IPS-11a (cell line): ENCODE measurements around the gene HJV.
A peak's percentile ranks its signal among the peaks of the same experiment; 100 is the strongest.

Experiments
- H3K4me3 ChIP-seq: one replicate; pipeline ENCODE4 v1.5.1; 2013; ENCODE audit warnings: low read depth, low read length, control low read depth

HJV gene

GRCh38 chr1:146022403-146023127, 1.0 kb upstream of the HJV start:
- H3K4me3 ChIP-seq = no peak overlapping the region

DNA sequence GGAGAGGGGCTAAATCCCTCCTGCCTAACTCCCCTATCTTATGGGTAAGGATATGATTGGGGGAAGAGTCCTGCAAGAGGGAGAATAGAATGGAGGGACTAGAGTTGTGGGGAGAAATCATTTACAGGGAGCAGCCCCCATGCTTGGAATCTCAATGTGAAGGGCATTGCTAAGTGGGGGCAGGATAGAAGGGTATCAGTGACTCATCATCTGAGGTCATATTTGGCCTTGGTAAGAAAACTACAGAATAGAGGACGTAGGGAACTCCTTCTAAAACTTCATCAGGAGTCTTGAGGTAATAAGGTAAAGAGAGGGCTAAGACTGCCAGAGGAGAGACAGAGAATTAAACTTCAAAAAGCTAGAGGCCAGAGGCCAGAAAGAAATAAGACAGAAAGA, 487 bp downstream of the HJV start:
- H3K4me3 ChIP-seq = no peak overlapping the region

DNA sequence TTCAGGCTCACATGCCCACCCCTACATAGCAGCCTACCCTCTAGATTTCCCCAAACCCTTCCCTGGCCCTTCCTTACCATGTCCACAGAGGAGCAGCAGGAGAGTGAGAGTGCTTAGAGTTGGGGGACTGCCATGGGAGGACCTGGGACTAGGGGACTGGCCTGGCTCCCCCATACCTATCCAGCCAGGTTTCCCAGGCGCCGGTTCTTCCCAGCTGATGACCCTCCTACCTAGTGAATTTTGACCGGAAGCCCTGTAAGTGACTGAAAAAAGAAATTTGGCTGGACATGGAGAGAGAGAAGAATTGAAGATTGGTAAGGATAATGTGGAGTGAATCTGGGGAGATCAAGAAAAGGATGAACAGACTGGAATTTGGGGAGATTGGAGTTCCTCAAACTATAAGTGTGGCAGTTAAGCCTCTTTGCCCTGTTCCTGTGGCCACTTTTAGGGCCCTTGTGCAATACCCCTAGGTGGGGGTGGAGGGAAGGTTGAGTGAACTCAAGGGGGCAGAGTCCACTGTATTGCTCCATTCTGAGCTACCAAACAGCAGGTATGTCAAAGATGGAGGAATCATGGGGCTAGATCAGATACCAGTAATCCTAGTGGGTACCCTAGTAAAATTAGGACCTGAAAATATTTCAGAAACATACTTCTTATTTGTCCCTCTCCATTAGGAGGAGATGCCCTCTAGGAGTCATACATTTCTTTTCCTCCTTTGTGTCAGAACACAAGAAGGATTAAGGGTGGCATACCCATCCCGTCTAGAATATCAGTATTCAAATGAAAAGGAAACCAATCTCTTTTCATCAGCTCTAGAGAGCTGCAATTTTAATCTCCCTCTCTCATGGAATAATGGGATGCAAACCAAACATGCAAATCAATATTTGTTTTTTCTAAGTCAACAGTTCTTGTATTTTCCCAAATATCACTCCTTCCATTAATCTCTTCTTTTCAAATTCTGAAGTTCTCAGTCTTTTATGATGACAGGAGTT, 1.2 kb downstream of the HJV start:
- no peak overlapping the region for H3K4me3 ChIP-seq

DNA sequence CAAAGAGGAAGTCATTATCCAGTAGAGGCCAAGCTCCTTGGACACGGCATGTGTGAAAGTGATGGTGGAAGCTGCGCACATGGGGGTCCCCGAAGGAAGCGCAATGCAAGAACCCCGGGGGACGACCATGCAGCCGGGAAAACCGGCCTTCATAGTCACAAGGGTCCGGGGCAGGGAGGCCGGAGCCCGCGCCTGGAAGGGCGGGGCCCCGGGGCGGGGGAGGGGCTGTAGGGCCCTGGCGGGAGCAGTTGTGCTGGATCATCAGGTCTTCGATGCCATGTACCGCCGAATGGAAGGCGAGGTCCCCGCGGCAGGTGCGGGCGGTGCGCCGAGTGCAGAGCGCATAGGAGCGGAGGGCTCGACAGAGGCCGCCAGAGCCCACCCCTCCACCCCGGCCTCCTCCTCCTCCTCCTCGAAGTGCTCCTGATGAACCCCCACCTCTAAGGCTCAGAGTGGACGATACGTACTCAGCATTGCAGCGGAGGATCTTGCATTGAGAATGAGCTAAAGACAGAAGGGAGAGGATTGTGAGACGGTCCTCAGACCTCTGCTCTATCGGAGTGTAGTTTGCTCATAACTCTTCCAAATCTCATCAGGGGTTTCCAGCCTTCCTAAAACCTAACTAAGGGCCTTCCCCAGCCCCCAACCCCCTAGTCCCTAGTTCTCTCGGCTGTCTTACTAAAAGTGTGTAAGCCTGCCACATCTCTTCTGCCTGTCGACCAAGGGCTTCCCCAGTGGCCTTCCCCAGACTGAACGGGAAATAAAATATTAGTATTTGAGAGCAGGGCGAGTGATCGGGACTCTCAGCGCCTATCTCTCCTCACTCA, 2.1 kb downstream of the HJV start:
- H3K4me3 ChIP-seq = peak overlapping the region; percentile 20

- H3K4me3 ChIP-seq = no peak overlapping the region
Observed at GRCh38 chr1:146016891-146017290, 4.6 kb downstream of the HJV start.

DNA sequence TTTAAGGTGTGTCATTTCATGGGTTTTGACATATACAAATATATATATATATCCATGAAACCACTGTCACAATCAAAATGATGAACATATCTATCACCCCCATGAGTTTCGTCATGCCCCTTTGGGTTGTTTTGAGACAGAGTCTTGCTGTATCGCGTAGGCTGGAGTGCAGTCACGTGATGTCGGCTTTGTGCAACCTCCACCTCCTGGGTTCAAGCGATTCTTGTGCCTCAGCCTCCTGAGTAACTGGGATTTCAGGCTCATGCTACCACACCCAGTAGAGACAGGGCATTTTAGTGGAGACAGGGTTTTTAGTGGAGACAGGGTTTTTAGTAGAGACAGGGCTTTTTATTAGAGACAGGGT, 8.0 kb downstream of the HJV start:
- no peak overlapping the region for H3K4me3 ChIP-seq

- no peak overlapping the region for H3K4me3 ChIP-seq
Observed at GRCh38 chr1:146012703-146013558, 8.6 kb downstream of the HJV start.

GRCh38 chr1:146010126-146010738, 11.3 kb downstream of the HJV start:
- no peak overlapping the region for H3K4me3 ChIP-seq

GRCh38 chr1:146007489-146008133, 13.9 kb downstream of the HJV start:
- no peak overlapping the region for H3K4me3 ChIP-seq

DNA sequence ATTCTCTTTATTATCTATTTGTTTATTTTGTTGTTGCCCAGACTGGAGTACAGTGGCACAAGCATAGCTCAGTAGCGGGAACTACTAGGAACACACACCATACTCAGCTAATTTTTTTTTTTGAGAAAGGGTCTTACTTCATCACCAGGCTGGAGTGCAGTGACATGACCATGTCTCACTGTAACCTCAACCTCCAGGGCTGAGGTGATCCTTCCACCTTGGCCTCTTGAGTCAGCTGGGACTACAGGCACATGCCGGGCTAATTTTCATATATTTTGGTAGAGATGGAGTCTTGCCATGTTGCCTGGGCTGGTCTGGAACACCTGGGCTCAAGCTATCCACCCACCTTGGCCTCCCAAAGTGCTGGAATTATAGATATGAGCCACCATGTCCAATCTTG, 19.8 kb downstream of the HJV start:
- H3K4me3 ChIP-seq = no peak overlapping the region

GRCh38 chr1:145999321-146000024, 22.1 kb downstream of the HJV start:
- no peak overlapping the region for H3K4me3 ChIP-seq

DNA sequence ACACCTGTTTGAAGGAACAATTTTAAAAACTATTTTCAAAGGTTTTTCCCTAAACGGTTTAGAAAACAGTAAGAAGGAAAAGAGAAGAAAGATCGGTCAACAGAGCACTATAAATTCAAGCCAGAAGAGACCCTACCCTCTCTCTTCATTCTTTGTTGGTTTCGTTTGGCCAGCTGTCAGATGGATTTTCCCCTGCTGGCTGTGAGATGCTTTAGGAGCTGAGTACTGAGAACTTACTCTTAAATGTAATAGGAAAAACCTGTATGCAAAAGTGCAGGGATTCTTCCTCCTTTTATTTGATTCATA, 23.9 kb downstream of the HJV start:
- H3K4me3 ChIP-seq = no peak overlapping the region

GRCh38 chr1:145997016-145997717, 24.4 kb downstream of the HJV start:
- peak overlapping the region; percentile 41 for H3K4me3 ChIP-seq

DNA sequence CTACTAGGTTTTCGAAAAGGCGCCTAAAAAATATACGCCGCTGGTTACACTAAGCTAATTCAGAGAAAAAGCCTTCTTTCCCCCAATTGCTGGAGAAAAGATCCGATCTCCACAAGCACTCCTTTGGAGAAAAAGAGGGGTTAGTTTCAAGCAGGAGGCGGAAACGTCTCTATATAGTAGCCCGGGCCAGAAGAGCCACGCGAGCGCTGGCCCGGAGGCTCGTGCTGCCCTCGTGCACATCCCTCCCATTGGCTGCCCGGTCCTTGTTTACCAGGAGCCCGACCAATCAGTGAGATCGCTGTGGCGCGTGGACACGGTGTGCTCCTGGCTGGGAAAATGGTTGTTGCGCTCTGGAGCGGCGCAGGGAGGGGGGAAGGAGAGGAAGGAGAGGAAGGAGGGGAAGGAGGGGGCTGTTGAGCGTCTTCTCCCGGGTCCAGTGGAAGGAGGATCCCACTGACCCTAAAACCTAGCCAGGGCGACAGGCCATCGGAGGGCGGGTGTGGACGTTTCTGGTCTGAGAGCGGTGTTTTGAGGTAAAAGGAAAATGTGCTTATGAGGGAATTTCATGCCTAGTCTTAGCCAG, 25.0 kb downstream of the HJV start, which contains the start of gene TXNIP:
Gene TXNIP, minus strand, starts transcription at position 147 of the 583 bp plus-strand sequence. CDS start 313 bp downstream, outside the sequence.
- H3K4me3 ChIP-seq = peak within 1 kb of the TSS; percentile 55

GRCh38 chr1:145995964-145996432, 25.5 kb downstream of the HJV start:
- peak overlapping the region; percentile 55 for H3K4me3 ChIP-seq

GRCh38 chr1:145995148-145995881, 26.2 kb downstream of the HJV start:
- H3K4me3 ChIP-seq = peak overlapping the region; percentile 55
